ENCODE data around the gene SMURF1.
A peak's percentile ranks its signal among the peaks of the same experiment; 100 is the strongest.
"Not testable (repeated sequence)": the region's sequence is repeated elsewhere in the genome, so short reads cannot be mapped to it uniquely, and the experiment has no call there.

Gene SMURF1

GRCh38 chr7:99143853-99144672 is at the start of gene SMURF1:
SMURF1 (minus strand) TSS chr7:99144108; CDS start chr7:99143780, 328 bp downstream.
- peak; percentile 80 for DNase-seq

GRCh38 chr7:99191869-99192596 is 48.1 kb upstream of the SMURF1 start:
- DNase-seq: no peak

- no peak for DNase-seq
Observed at GRCh38 chr7:99190359-99191009, 46.6 kb upstream of the SMURF1 start.

GRCh38 chr7:99189222-99189621 is 45.3 kb upstream of the SMURF1 start:
- no peak for DNase-seq

- DNase-seq: no peak
Observed at GRCh38 chr7:99188221-99188620, 44.3 kb upstream of the SMURF1 start.

- no peak for DNase-seq
Observed at GRCh38 chr7:99184532-99185218, 40.8 kb upstream of the SMURF1 start.

- no peak for DNase-seq
Observed at GRCh38 chr7:99180067-99180650, 36.3 kb upstream of the SMURF1 start.

- no peak for DNase-seq
Observed at GRCh38 chr7:99177165-99177564, 33.3 kb upstream of the SMURF1 start.

DNA sequence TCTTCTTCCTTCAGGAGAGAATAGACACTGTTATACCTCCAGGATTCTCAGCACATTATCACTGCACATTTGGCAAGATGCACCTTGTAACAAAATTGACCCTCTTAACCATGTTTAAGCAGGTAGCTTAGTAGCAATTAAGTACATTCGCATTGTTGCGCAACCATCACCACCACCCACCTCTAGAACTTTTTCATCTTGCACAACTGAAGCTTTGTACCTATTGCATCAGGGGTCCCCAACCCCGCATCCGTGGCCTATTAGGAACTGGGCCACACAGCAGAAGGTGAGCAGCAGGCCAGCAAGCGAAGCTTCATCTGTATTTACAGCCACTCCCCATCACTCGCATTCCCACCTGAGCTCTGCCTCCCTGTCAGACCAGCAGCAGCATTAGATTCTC is 29.9 kb upstream of the SMURF1 start:
- DNase-seq: no peak

GRCh38 chr7:99171731-99172130 is 27.8 kb upstream of the SMURF1 start:
- no peak for DNase-seq

DNA sequence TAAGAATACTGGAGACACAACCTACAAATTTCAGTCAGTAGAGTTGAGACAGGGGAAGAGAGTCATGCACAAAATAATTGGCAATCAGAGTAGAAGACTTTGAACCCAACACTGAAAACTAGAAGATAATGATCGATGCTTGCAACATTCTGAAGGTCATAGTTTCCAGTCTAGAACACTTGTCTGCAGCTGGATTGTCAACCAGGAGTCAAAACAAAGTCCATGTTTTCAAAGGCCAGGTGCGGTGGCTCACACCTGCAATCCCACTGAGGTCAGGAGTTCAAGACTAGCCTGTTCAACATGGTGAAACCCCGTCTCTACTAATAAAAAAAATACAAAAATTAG is 26.8 kb upstream of the SMURF1 start:
- no peak for DNase-seq

GRCh38 chr7:99170065-99170729 is 26.3 kb upstream of the SMURF1 start:
- DNase-seq: no peak

DNA sequence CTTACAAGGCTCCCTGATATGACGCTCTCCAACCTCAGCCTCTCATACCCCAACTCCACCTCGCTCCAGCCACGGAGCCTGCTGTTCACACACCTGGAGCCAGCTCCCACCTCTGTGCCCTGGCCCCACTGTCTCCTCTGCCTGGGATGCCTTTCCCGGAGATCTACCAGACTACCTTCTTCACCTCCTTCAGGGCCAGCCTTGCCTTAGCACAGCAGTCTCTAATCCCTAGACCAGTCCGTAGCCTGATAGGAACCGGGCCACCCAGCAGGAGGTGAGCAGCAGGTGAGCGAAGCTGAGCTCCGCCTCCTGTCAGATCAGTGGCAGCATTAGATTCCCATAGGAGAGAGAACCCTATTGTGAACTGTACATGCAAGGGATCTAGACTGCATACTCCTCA is 23.2 kb upstream of the SMURF1 start:
- no peak for DNase-seq

- no peak for DNase-seq
Observed at GRCh38 chr7:99165816-99166215, 21.9 kb upstream of the SMURF1 start.

DNA sequence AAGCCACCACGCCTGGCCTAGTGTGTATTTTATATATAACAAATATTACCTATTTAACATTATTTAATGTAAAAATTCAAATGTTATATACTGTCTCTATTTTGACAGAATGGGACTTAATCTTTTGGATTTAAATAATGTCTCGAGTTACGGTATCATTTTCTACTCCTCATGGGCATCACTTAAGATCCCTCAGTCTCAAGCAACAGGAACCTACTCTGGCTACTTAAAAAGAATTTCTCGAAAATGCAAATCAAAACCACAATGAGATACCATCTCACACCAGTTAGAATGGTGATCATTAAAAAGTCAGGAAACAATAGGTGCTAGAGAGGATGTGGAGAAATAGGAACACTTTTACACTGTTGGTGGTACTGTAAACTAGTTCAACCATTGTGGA is 19.8 kb upstream of the SMURF1 start:
- not testable (repeated sequence) for DNase-seq

- DNase-seq: no peak
Observed at GRCh38 chr7:99156649-99157048, 12.7 kb upstream of the SMURF1 start.

GRCh38 chr7:99155211-99155610 is 11.3 kb upstream of the SMURF1 start:
- no peak for DNase-seq

- no peak for DNase-seq
Observed at GRCh38 chr7:99146979-99147378, 3.1 kb upstream of the SMURF1 start.

- DNase-seq: no peak
Observed at GRCh38 chr7:99143521-99143852, 421 bp downstream of the SMURF1 start.

DNA sequence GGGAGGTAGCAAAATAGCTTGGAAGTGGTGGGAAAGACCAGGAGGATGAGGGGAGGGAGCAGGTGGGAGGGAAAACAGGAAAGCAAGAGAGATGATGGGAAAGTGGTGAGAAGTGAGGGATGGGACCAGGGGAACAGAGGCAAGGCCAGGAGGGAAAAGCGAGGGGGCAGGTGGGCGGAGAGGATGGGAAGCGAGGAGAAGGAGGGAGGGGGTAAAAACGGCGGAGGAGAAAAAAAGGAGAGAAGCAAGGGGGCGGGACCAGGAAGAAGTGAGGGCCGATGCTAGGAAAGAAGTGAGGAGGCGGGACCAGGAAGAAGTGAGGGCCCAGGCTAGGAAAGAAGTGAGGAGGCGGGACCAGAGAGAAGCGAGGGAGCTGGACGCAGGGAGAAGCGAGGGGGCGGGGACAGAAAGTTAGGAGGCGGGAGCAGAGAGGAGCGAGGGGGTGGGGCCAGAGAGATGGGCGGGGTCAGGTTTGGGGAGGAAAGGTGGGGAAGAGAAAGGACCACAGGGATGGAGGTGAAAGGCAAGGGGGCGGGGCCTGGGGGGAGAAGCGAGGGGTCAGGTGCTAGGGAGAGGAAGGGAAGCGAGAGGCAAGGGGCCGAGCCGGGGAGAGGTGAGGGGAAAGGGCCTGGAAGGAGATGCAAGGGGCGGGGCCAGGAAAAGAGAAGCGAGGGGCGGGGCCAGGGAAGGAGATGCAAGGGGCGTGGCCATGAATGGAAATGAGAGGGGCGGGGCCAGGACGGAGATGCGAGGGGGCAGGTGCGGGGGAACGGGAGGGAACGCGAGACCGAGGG is 984 bp downstream of the SMURF1 start:
- DNase-seq: peak; percentile 89
